Osteocyte (in vitro differentiated cells): ENCODE results near the gene ARL8B. TPM values are rescaled to one million over a fixed set of nuclear protein-coding genes. Genes with fewer than 3 reads are reported as not detected.
"Not testable (repeated sequence)": the region's sequence is repeated elsewhere in the genome, so short reads cannot be mapped to it uniquely, and the experiment has no call there.

Source experiments
- DNase-seq: peaks from one replicate; pipeline ENCODE4 v3.0.0; 2021; ENCODE audit warnings: mixed read lengths; ENCODE audit not compliant: unreplicated experiment; ENCODE audit errors: extremely low spot score
- H3K27ac Mint-ChIP-seq: one replicate; pipeline ENCODE4 v1.8.0; 2021; ENCODE audit warnings: mild to moderate bottlenecking, mixed read lengths; ENCODE audit not compliant: unreplicated experiment
- H3K27me3 Mint-ChIP-seq: one replicate; pipeline ENCODE4 v1.8.0; 2021; ENCODE audit warnings: mixed read lengths; ENCODE audit not compliant: unreplicated experiment
- H3K36me3 Mint-ChIP-seq: one replicate; pipeline ENCODE4 v1.8.0; 2021; ENCODE audit warnings: mixed read lengths; ENCODE audit not compliant: unreplicated experiment
- H3K4me1 Mint-ChIP-seq: one replicate; pipeline ENCODE4 v1.8.0; 2021; ENCODE audit warnings: mixed read lengths; ENCODE audit not compliant: unreplicated experiment
- H3K4me3 Mint-ChIP-seq: one replicate; pipeline ENCODE4 v1.8.0; 2021; ENCODE audit warnings: mild to moderate bottlenecking, moderate library complexity, mixed read lengths; ENCODE audit not compliant: unreplicated experiment
- H3K9me3 Mint-ChIP-seq: one replicate; pipeline ENCODE4 v1.8.0; 2021; ENCODE audit warnings: mixed read lengths; ENCODE audit not compliant: unreplicated experiment
- total RNA-seq: library from RNA; stranded (reverse); gene quantifications from 2 replicates; pipeline ENCODE4 v1.2.1, GENCODE V29; 2021
- TF ChIP-seq, protein P1 (sequence below): fragments of 200-600 bp; sonication (generic); IDR thresholded peaks from 2 replicates; pipeline ENCODE4 v1.5.0; 2021; ENCODE audit warnings: antibody characterized with exemption, mild to moderate bottlenecking, moderate library complexity

The ARL8B gene
- total RNA-seq, 1 donor from 2014 or later: 86.0 TPM

DNA sequence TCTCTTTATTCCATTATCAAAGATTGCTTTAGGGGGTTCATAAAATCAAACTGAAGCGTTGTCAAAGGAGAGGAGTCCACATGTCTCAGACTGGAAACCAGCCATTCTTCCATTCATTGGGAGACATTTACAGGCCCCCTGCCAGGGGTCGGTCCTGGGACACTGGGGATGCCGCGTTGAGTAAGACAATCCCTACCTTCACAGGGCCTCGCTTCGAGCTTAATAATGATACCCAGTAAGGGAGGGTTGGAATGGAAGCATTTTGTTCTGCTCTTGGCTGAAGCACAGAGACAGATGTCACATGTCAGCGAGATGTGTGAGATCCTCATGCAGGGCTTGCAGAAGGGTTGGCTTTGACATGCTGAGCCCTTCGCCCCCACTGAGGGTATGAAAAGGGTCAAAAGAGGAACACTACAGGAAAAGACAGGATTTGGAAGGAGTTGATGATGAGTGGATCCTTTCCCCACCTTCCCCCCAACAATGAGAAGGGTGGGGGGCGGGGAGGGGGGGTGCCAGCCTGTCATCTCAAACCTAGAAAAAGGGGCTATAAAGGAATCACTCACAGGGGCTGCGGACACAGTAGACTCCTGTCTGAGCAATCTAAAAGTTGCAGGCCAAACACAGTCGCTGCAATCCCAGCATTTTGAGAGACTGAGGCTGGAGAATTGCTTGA, 25.6 kb upstream of the ARL8B start:
- DNase-seq: no peak
- TF ChIP-seq, protein P1, sequence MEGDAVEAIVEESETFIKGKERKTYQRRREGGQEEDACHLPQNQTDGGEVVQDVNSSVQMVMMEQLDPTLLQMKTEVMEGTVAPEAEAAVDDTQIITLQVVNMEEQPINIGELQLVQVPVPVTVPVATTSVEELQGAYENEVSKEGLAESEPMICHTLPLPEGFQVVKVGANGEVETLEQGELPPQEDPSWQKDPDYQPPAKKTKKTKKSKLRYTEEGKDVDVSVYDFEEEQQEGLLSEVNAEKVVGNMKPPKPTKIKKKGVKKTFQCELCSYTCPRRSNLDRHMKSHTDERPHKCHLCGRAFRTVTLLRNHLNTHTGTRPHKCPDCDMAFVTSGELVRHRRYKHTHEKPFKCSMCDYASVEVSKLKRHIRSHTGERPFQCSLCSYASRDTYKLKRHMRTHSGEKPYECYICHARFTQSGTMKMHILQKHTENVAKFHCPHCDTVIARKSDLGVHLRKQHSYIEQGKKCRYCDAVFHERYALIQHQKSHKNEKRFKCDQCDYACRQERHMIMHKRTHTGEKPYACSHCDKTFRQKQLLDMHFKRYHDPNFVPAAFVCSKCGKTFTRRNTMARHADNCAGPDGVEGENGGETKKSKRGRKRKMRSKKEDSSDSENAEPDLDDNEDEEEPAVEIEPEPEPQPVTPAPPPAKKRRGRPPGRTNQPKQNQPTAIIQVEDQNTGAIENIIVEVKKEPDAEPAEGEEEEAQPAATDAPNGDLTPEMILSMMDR: no peak
- H3K27me3 Mint-ChIP-seq: peaks cover 29% of the 10 kb centered on the region
- peaks cover 4% of the 10 kb centered on the region for H3K9me3 Mint-ChIP-seq
- H3K4me1 Mint-ChIP-seq: peaks cover 3% of the 10 kb centered on the region
- peak overlapping the region; percentile 18 for H3K4me3 Mint-ChIP-seq
- no peaks in the 10 kb centered on the region for H3K36me3 Mint-ChIP-seq
- H3K27ac Mint-ChIP-seq: no peak overlapping the region

DNA sequence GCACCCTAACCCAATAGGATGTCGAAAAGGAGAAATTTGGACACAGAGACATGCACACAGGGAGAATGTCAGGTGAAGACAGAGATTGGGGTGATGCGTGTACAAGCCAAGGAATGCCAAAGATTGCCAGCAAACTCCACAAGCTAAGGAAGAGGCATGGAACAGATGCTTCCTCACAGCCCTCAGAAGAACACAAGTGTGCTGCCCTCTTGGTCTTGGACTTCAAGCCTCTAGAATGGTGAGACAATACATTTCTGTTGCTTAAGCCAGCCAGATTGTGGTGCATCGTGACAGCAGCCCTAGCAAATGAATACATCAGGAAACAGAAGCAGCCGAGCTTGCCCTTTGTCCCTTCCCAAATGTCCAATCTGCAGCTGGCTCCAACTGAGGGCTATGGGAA, 23.7 kb upstream of the ARL8B start:
- TF ChIP-seq, protein P1: no peak
- no peak for DNase-seq
- peaks cover 4% of the 10 kb centered on the region for H3K9me3 Mint-ChIP-seq
- peaks cover 32% of the 10 kb centered on the region for H3K27me3 Mint-ChIP-seq
- H3K27ac Mint-ChIP-seq: no peak overlapping the region
- H3K4me1 Mint-ChIP-seq: peaks cover 3% of the 10 kb centered on the region
- H3K4me3 Mint-ChIP-seq: no peak overlapping the region
- H3K36me3 Mint-ChIP-seq: no peaks in the 10 kb centered on the region

DNA sequence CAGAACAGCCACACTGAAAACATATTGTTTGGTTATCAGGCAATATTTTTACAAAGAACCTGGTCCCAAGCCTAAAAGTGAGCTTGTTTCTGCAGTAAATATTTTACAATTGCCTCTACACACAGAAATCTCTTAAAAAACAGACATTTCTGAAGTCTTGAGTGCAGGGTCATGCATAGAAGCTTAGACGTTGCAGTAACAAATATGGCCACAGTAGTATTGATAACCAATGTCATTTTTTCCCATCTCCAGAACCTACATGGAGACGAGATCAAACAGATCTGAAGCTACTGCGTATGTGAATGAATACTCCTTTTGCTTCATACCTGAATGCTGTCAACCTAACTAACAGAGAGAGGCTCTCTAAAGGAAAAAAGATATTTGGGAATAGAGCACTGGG, 19.6 kb upstream of the ARL8B start:
- Mint-ChIP-seq H3K4me1 (no peaks in the 10 kb centered on the region), H3K27ac (no peak overlapping the region), H3K36me3 (no peaks in the 10 kb centered on the region), H3K27me3 (peaks cover 12% of the 10 kb centered on the region), H3K4me3 (no peak overlapping the region), H3K9me3 (peaks cover 4% of the 10 kb centered on the region)
- no peak for DNase-seq
- TF ChIP-seq, protein P1: no peak

DNA sequence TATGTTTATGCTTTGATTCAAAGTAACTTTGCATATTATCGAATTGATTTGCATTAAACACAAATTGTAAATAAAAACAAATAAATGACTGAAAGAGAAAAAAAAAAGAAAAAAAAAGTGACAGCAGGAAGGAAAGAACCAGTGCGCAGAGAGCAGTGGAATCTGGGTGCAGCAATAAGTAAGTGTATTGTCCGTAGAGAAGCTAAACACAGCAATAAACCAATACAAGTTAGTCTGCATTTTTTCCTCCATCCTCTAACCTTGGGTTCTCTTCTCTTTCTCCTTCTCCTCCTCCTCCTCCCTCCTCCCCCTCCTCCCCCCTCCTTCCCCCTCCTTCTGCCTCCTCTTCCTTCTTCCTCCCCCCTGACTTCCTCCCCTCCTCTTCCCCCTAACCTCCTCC, 18.3 kb upstream of the ARL8B start:
- no peaks in the 10 kb centered on the region for H3K4me1 Mint-ChIP-seq
- TF ChIP-seq, protein P1: no peak
- peaks cover 4% of the 10 kb centered on the region for H3K9me3 Mint-ChIP-seq
- no peaks in the 10 kb centered on the region for H3K36me3 Mint-ChIP-seq
- H3K27me3 Mint-ChIP-seq: peaks cover 10% of the 10 kb centered on the region
- no peak overlapping the region for H3K4me3 Mint-ChIP-seq
- no peak overlapping the region for H3K27ac Mint-ChIP-seq
- DNase-seq: no peak

DNA sequence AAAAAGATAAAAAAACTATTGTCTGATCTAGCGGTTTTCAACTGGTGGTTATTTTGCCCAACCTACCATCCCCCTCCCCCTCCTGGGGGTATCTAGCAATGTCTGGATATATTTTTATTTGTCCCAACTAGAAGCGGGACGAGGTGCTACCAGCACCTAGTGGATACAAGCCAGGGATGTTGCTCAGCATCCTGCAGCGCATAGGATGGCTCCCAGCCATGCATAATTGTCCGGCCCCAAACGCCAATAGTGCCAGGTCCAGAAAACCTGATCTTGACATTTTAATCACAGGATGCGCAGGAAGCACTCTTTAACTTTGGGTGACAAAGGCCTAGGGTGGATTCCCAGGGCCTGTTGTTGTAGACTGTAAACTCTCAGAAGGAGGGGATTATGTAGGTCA, 17.0 kb upstream of the ARL8B start:
- Mint-ChIP-seq H3K36me3 (no peaks in the 10 kb centered on the region), H3K4me1 (no peaks in the 10 kb centered on the region)
- no peak for DNase-seq

DNA sequence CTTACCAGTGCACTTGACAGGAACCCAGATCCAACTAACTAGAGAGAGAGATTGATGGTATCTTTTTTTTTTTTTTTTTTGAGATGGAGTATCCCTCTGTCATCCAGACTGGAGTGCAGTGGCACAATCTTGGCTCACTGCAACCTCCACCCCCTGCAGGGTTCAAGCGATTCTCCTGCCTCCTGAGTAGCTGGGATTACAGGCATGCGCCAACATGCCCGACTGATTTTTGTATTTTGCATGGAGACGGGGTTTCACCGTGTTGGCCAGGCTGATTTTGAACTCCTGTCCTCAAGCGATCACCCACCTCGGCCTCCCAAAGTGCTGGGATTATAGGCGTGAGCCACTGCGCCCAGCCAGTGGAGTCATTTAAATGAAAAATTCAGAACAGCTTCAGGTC, 15.7 kb upstream of the ARL8B start:
- not testable (repeated sequence) for H3K4me3 Mint-ChIP-seq, H3K4me1 Mint-ChIP-seq, H3K27me3 Mint-ChIP-seq, H3K9me3 Mint-ChIP-seq, H3K36me3 Mint-ChIP-seq, DNase-seq, H3K27ac Mint-ChIP-seq

More for the DNA sequence above, 17.0 kb upstream of the ARL8B start:
- H3K4me3 Mint-ChIP-seq: no peak overlapping the region
- H3K27me3 Mint-ChIP-seq: peaks cover 10% of the 10 kb centered on the region
- H3K9me3 Mint-ChIP-seq: peaks cover 4% of the 10 kb centered on the region
- H3K27ac Mint-ChIP-seq: no peak overlapping the region
- TF ChIP-seq, protein P1: no peak

DNA sequence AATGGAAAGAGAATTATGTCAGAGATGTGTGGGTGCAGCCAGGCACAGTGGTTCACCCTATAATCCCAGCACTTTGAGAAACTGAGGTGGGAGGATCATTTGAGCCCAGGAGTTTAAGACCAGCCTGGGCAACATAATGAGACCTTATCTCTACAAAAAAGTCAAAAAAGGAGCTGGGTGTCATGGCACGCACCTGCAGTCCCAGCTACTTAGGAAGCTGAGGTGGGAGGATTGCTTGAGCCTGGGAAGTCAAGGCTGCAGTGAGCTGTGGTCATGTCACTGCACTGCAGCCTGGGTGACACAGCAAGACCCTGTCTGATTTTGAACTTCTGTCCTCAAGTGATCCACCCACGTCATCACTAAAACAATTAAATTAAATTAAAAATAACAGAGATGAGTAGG, 15.2 kb upstream of the ARL8B start:
- H3K4me3 Mint-ChIP-seq, H3K27me3 Mint-ChIP-seq, DNase-seq, H3K9me3 Mint-ChIP-seq, H3K27ac Mint-ChIP-seq, H3K36me3 Mint-ChIP-seq, H3K4me1 Mint-ChIP-seq: not testable (repeated sequence)
